ENCODE measurements around the gene PNPLA2. TPM values are rescaled to one million over a fixed set of nuclear protein-coding genes. Genes with fewer than 3 reads are reported as not detected.

PNPLA2 gene
- total and polyA plus RNA-seq, 2 of the 8 experiments (the other 6 are each of a cell fraction or from before 2014, with no cell fraction given), result 30.9 to 62.1 TPM

DNA sequence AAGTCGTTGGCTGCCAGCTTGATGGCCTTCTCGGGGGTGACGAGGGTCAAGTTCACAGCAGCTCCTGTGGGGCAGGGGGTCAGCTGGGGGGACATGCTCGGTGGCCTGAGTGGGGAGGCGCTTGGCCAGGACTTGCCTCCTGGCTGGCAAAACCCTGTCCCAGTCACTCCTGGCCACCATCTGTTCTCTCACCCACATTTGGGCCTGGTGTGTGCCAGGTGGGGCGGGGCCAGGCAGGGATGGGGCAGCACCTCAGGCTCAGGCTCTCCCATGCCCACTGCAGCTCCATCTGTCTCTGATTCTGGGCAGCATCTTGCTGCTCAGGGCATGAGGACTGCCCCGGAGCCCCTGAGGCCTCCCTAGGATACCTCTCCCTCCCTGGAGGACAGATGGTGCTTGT is 25.2 kb upstream of the PNPLA2 start (continued):
- TF ChIP-seq CHD7 (IDR thresholded peaks at IDR 0.05; ENCODE audit: insufficient replicate concordance, low read length), result no peak
- TF ChIP-seq, protein P1, sequence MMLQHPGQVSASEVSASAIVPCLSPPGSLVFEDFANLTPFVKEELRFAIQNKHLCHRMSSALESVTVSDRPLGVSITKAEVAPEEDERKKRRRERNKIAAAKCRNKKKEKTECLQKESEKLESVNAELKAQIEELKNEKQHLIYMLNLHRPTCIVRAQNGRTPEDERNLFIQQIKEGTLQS (IDR thresholded peaks at IDR 0.05; ENCODE audit: insufficient read depth, low read depth, low read length), result no peak
- no peak for TF ChIP-seq KDM1A (IDR thresholded peaks at IDR 0.05; ENCODE audit: borderline replicate concordance, low read length)
- TF ChIP-seq SIX5 (IDR thresholded peaks at IDR 0.05; ENCODE audit: low read depth, low read length), result no peak
- TF ChIP-seq SUZ12 (IDR thresholded peaks at IDR 0.05; ENCODE audit: low read length), result no peak
- TF ChIP-seq YY1 (IDR thresholded peaks at IDR 0.05; ENCODE audit: low read depth, low read length), result no peak
- TF ChIP-seq NRF1 (IDR thresholded peaks at IDR 0.05; ENCODE audit: low read depth, low read length), result no peak
- no peak for TF ChIP-seq HDAC6 (IDR thresholded peaks at IDR 0.05; ENCODE audit: low read depth, low read length)
- TF ChIP-seq EZH2 (IDR thresholded peaks at IDR 0.05; ENCODE audit: low read depth, low read length, severe bottlenecking), result no peak

Data from H1 (cell line).